Hepatocyte (in vitro differentiated cells): ENCODE results near the gene ARL5A. TPM values are rescaled to one million over a fixed set of nuclear protein-coding genes. Genes with fewer than 3 reads are reported as not detected.

Source experiments
- DNase-seq: peaks from one replicate; pipeline ENCODE4 v3.0.0-alpha.2; 2016; ENCODE audit warnings: low spot score
- H2AFZ ChIP-seq: fragments of 200-600 bp; sonication (generic); 2 replicates; pipeline ENCODE4 v1.6.0; 2016; ENCODE audit warnings: antibody characterized with exemption, mild to moderate bottlenecking
- H3K27ac ChIP-seq: fragments of 200-600 bp; sonication (generic); 2 replicates; pipeline ENCODE4 v1.5.1; 2016; ENCODE audit warnings: mild to moderate bottlenecking
- H3K27me3 ChIP-seq: fragments of 200-600 bp; sonication (generic); 2 replicates; pipeline ENCODE4 v1.6.1; 2016
- H3K36me3 ChIP-seq: fragments of 200-600 bp; sonication (generic); replicated peaks from 2 replicates; pipeline ENCODE4 v1.5.1; 2016; ENCODE audit warnings: low read depth; ENCODE audit not compliant: insufficient read depth
- H3K4me1 ChIP-seq: fragments of 200-600 bp; sonication (generic); 2 replicates; pipeline ENCODE4 v1.5.1; 2016; ENCODE audit warnings: mild to moderate bottlenecking, moderate library complexity; ENCODE audit not compliant: insufficient read depth
- H3K4me2 ChIP-seq: fragments of 200-600 bp; sonication (generic); 2 replicates; pipeline ENCODE4 v1.6.0; 2016
- H3K4me3 ChIP-seq: fragments of 200-600 bp; sonication (generic); 2 replicates; pipeline ENCODE4 v1.5.1; 2016; ENCODE audit warnings: mild to moderate bottlenecking
- H3K79me2 ChIP-seq: fragments of 200-600 bp; sonication (generic); 2 replicates; pipeline ENCODE4 v1.6.0; 2017; ENCODE audit warnings: mild to moderate bottlenecking
- H3K9me2 ChIP-seq: fragments of 200-600 bp; sonication (generic); replicated peaks from 2 replicates; pipeline ENCODE4 v1.6.0; 2017; ENCODE audit warnings: mild to moderate bottlenecking; ENCODE audit not compliant: insufficient read depth
- H3K9me3 ChIP-seq: fragments of 200-600 bp; sonication (generic); 2 replicates; pipeline ENCODE4 v1.5.1; 2016; ENCODE audit warnings: low read depth, mild to moderate bottlenecking
- H4K20me1 ChIP-seq: fragments of 200-600 bp; sonication (generic); 2 replicates; pipeline ENCODE4 v1.6.0; 2016; ENCODE audit warnings: mild to moderate bottlenecking; ENCODE audit not compliant: insufficient read depth, poor library complexity, severe bottlenecking
- EZH2 ChIP-seq: fragments of 200-600 bp; sonication (generic); IDR thresholded peaks from 2 replicates; pipeline ENCODE4 v1.6.1; 2016; ENCODE audit warnings: antibody characterized with exemption, mild to moderate bottlenecking, borderline replicate concordance
- EZH2phosphoT487 ChIP-seq: fragments of 200-600 bp; sonication (generic); IDR thresholded peaks from one replicate; pipeline ENCODE4 v1.6.1; 2018; ENCODE audit warnings: antibody characterized with exemption, mild to moderate bottlenecking, low read depth, moderate library complexity; ENCODE audit not compliant: unreplicated experiment, severe bottlenecking
- WGBS: methylation state at CpG from one replicate; pipeline ENCODE4 v1.1.6; 2016; ENCODE audit warnings: low lambda C conversion rate; ENCODE audit errors: missing lambda C conversion rate; 5-methylcytosine and 5-hydroxymethylcytosine counted together
- polyA plus RNA-seq: library from polyadenylated mRNA; unstranded; fragments of >200 nt; fragmentation: Nextera tagmentation; extraction: Ambion mirVana; gene quantifications from 2 replicates; pipeline ENCODE4 v1.2.1, GENCODE V29; 2016
- total RNA-seq: library from RNA; depleted of rRNA; stranded (reverse); fragments of >200 nt; gene quantifications from 2 replicates; pipeline ENCODE4 v1.2.3, GENCODE V29; 2014
- TF ChIP-seq, protein P1 (sequence below): fragments of 200-600 bp; sonication (generic); IDR thresholded peaks from 2 replicates; pipeline ENCODE4 v1.5.1; 2016; ENCODE audit warnings: antibody characterized with exemption, mild to moderate bottlenecking; ENCODE audit not compliant: poor library complexity

Gene ARL5A
- total and polyA plus RNA-seq, 2 experiments from 2014 or later: 23.2 to 68.3 TPM

- peaks cover 63% of the 10 kb centered on the region for H3K79me2 ChIP-seq
- DNase-seq: no peak
- H3K9me3 ChIP-seq: no peaks in the 10 kb centered on the region
- H3K36me3 ChIP-seq: no peaks in the 10 kb centered on the region
- WGBS: 28% methylated on average over 6 of the region's 6 CpGs
- H3K9me2 ChIP-seq: no peaks in the 10 kb centered on the region
- peak overlapping the region; percentile 88 for H3K27ac ChIP-seq
- TF ChIP-seq, protein P1, sequence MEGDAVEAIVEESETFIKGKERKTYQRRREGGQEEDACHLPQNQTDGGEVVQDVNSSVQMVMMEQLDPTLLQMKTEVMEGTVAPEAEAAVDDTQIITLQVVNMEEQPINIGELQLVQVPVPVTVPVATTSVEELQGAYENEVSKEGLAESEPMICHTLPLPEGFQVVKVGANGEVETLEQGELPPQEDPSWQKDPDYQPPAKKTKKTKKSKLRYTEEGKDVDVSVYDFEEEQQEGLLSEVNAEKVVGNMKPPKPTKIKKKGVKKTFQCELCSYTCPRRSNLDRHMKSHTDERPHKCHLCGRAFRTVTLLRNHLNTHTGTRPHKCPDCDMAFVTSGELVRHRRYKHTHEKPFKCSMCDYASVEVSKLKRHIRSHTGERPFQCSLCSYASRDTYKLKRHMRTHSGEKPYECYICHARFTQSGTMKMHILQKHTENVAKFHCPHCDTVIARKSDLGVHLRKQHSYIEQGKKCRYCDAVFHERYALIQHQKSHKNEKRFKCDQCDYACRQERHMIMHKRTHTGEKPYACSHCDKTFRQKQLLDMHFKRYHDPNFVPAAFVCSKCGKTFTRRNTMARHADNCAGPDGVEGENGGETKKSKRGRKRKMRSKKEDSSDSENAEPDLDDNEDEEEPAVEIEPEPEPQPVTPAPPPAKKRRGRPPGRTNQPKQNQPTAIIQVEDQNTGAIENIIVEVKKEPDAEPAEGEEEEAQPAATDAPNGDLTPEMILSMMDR: no peak
- no peak for TF ChIP-seq EZH2phosphoT487
- TF ChIP-seq EZH2: no peak
- no peaks in the 10 kb centered on the region for H3K27me3 ChIP-seq
- peaks cover 45% of the 10 kb centered on the region for H4K20me1 ChIP-seq
- H3K4me3 ChIP-seq: peak overlapping the region; percentile 95
- peak overlapping the region; percentile 79 for H3K4me2 ChIP-seq
- peaks cover 23% of the 10 kb centered on the region for H3K4me1 ChIP-seq
- no peak overlapping the region for H2AFZ ChIP-seq
These were observed 1.5 kb downstream of the ARL5A start for GRCh38 chr2:151826737-151827157.

DNA sequence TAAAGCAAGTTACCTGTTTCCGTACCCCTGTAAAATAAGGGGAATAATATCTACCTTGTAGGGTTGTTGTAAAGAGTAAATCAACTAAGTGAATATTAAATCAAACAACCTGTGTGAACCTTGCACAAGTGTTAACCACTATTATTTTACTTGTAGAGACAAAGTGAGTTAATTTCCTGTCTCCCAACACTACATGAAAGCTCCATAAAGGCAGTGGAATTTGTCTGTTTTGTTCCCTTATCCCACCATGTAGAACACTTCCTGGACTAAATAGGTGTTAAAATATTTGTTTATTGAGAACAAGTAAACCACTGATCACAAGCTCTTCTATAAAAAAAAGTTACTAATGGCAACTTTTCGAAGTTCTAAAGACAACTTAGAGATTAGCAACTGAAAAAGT is 3.3 kb downstream of the ARL5A start:
- no peak for TF ChIP-seq EZH2phosphoT487
- TF ChIP-seq, protein P1: no peak
- TF ChIP-seq EZH2: no peak
- peak overlapping the region; percentile 48 for H3K27ac ChIP-seq
- H3K4me3 ChIP-seq: no peak overlapping the region
- peaks cover 23% of the 10 kb centered on the region for H3K4me1 ChIP-seq
- no peaks in the 10 kb centered on the region for H3K27me3 ChIP-seq
- H3K9me2 ChIP-seq: no peaks in the 10 kb centered on the region
- no peaks in the 10 kb centered on the region for H3K36me3 ChIP-seq
- H3K79me2 ChIP-seq: peaks cover 82% of the 10 kb centered on the region
- H3K4me2 ChIP-seq: peak overlapping the region; percentile 79
- 53% methylated on average over 2 of the region's 2 CpGs for WGBS
- peaks cover 57% of the 10 kb centered on the region for H4K20me1 ChIP-seq
- DNase-seq: no peak
- H3K9me3 ChIP-seq: no peaks in the 10 kb centered on the region
- H2AFZ ChIP-seq: no peak overlapping the region

DNA sequence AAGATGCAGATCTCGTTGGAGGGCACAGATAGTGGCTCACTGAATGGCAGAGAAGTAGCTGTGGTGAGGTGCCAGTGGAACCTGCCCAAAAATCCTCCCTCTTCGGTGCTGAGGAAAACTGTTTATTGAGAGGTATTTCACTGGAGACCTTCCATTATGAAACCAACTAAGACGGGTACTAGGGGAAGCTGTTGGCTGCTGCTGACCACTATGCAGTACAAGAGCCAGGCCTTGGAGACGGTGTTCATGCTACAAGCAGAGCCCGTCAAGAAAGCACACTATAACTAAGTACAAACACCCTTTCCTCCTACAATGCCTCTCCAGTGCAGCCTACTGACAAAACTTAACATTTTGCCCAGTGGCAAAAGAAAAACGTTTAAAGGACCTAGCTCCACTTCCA is 4.6 kb downstream of the ARL5A start:
- H2AFZ ChIP-seq: no peak overlapping the region
- no peaks in the 10 kb centered on the region for H3K27me3 ChIP-seq
- H3K4me3 ChIP-seq: no peak overlapping the region
- no peaks in the 10 kb centered on the region for H3K36me3 ChIP-seq
- TF ChIP-seq, protein P1: no peak
- TF ChIP-seq EZH2phosphoT487 (no peak), EZH2 (no peak)
- peaks cover 94% of the 10 kb centered on the region for H3K79me2 ChIP-seq
- H3K4me1 ChIP-seq: peaks cover 23% of the 10 kb centered on the region
- no peaks in the 10 kb centered on the region for H3K9me3 ChIP-seq
- WGBS: 65% methylated on average over 6 of the region's 6 CpGs
- H4K20me1 ChIP-seq: peaks cover 70% of the 10 kb centered on the region
- DNase-seq: no peak
- H3K4me2 ChIP-seq: peak overlapping the region; percentile 36
- no peak overlapping the region for H3K27ac ChIP-seq
- no peaks in the 10 kb centered on the region for H3K9me2 ChIP-seq

GRCh38 chr2:151819920-151820319 is 8.3 kb downstream of the ARL5A start:
- WGBS: 95% methylated on average over 2 of the region's 2 CpGs
- Histone ChIP-seq H2AFZ (no peak overlapping the region), H3K36me3 (no peaks in the 10 kb centered on the region), H3K4me1 (peaks cover 10% of the 10 kb centered on the region), H3K79me2 (peaks cover 100% of the 10 kb centered on the region), H3K27me3 (no peaks in the 10 kb centered on the region), H3K27ac (no peak overlapping the region), H3K9me3 (no peaks in the 10 kb centered on the region), H3K4me3 (no peak overlapping the region), H3K9me2 (no peaks in the 10 kb centered on the region), H3K4me2 (no peak overlapping the region), H4K20me1 (peaks cover 76% of the 10 kb centered on the region)
- DNase-seq: no peak
- TF ChIP-seq, protein P1: no peak
- TF ChIP-seq EZH2: no peak
- no peak for TF ChIP-seq EZH2phosphoT487
